Suprapubic skin (tissue), 4 donors: ENCODE data around the gene ITGA5.

Experiments
- EP300 ChIP-seq: sonication (generic); formaldehyde crosslinking; IDR thresholded peaks from one replicate; pipeline ENCODE4 v1.6.1; 2017; ENCODE audit warnings: antibody characterized with exemption
- POLR2A ChIP-seq, 2 donors: fragments of 450-650 bp; IDR thresholded peaks; one replicate each; pipeline ENCODE4 v1.6.1; 2017; ENCODE audit warnings: antibody characterized with exemption in 2 of 2, mild to moderate bottlenecking in 2 of 2, moderate library complexity in 2 of 2
- POLR2AphosphoS5 ChIP-seq, 3 donors: sonication (generic); formaldehyde crosslinking; IDR thresholded peaks; one replicate each; pipeline ENCODE4 v1.6.1; 2017; ENCODE audit warnings: antibody characterized with exemption in 3 of 3
- TF ChIP-seq, protein P1 (sequence below), 2 donors: fragments of 200-600 bp in 1 of 2; fragments of 450-650 bp in 1 of 2; sonication (generic) in 1 of 2; IDR thresholded peaks; one replicate each; pipeline ENCODE4 v1.5.1; 2016 to 2019; ENCODE audit warnings: antibody characterized with exemption in 2 of 2, mild to moderate bottlenecking in 1 of 2, moderate library complexity in 1 of 2

GRCh38 chr12:54465857-54466523 is 46.9 kb upstream of the ITGA5 start:
- TF ChIP-seq, protein P1, sequence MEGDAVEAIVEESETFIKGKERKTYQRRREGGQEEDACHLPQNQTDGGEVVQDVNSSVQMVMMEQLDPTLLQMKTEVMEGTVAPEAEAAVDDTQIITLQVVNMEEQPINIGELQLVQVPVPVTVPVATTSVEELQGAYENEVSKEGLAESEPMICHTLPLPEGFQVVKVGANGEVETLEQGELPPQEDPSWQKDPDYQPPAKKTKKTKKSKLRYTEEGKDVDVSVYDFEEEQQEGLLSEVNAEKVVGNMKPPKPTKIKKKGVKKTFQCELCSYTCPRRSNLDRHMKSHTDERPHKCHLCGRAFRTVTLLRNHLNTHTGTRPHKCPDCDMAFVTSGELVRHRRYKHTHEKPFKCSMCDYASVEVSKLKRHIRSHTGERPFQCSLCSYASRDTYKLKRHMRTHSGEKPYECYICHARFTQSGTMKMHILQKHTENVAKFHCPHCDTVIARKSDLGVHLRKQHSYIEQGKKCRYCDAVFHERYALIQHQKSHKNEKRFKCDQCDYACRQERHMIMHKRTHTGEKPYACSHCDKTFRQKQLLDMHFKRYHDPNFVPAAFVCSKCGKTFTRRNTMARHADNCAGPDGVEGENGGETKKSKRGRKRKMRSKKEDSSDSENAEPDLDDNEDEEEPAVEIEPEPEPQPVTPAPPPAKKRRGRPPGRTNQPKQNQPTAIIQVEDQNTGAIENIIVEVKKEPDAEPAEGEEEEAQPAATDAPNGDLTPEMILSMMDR (IDR thresholded peaks at IDR 0.05), result no peak
- no peak for TF ChIP-seq EP300
- no peak for TF ChIP-seq POLR2A (IDR thresholded peaks at IDR 0.05)
- no peak for TF ChIP-seq POLR2AphosphoS5 (IDR thresholded peaks at IDR 0.05)
